Retinal pigment epithelial cell (primary cell): ENCODE measurements around the gene HTR1E.
"Not testable (repeated sequence)": the region's sequence is repeated elsewhere in the genome, so short reads cannot be mapped to it uniquely, and the experiment has no call there.

Source experiments
- DNase-seq: peaks from one replicate; pipeline ENCODE4 v3.0.0-alpha.2; 2010; ENCODE audit warnings: low read depth
- H3K4me3 ChIP-seq: 2 replicates; pipeline ENCODE4 v1.5.1; 2011; ENCODE audit warnings: mild to moderate bottlenecking, low read length, control low read depth, moderate library complexity
- CTCF ChIP-seq: conservative IDR thresholded peaks from 2 replicates; pipeline ENCODE4 v1.5.1; 2011; ENCODE audit warnings: low read depth, low read length, control low read depth, inconsistent platforms

Gene HTR1E

GRCh38 chr6:87001494-87001893, 64.2 kb downstream of the HTR1E start:
- no peak overlapping the region for H3K4me3 ChIP-seq
- no peak for DNase-seq
- TF ChIP-seq CTCF = no peak

GRCh38 chr6:87002391-87002790, 65.1 kb downstream of the HTR1E start:
- H3K4me3 ChIP-seq, DNase-seq: not testable (repeated sequence)

GRCh38 chr6:87006541-87006940, 69.2 kb downstream of the HTR1E start:
- not testable (repeated sequence) for DNase-seq, H3K4me3 ChIP-seq

GRCh38 chr6:87009581-87009980, 72.3 kb downstream of the HTR1E start:
- DNase-seq = not testable (repeated sequence)

GRCh38 chr6:87012035-87012434, 74.7 kb downstream of the HTR1E start:
- DNase-seq = no peak
- TF ChIP-seq CTCF = no peak
- H3K4me3 ChIP-seq = no peak overlapping the region

More at GRCh38 chr6:87009581-87009980, 72.3 kb downstream of the HTR1E start:
- H3K4me3 ChIP-seq = not testable (repeated sequence)

- no peak for TF ChIP-seq CTCF
- no peak overlapping the region for H3K4me3 ChIP-seq
- no peak for DNase-seq
Observed at GRCh38 chr6:87012743-87013142, 75.4 kb downstream of the HTR1E start.

GRCh38 chr6:87016772-87017171, 79.4 kb downstream of the HTR1E start:
- DNase-seq = no peak
- no peak overlapping the region for H3K4me3 ChIP-seq
- TF ChIP-seq CTCF = no peak

- H3K4me3 ChIP-seq = no peak overlapping the region
- no peak for TF ChIP-seq CTCF
- DNase-seq = no peak
Observed at GRCh38 chr6:87027021-87027420, 89.7 kb downstream of the HTR1E start.

- H3K4me3 ChIP-seq = no peak overlapping the region
- DNase-seq = peak; percentile 54
- peak; percentile 63 for TF ChIP-seq CTCF
Observed at GRCh38 chr6:87029711-87030314, 92.5 kb downstream of the HTR1E start.
